ENCODE data around the gene POLR2B.
A peak's percentile ranks its signal among the peaks of the same experiment; 100 is the strongest.

The POLR2B gene

GRCh38 chr4:57078685-57079521, 100.2 kb downstream of the POLR2B start:
- peak in 1 of 3 donors; percentile 20 for DNase-seq
- Histone ChIP-seq H3K27me3 (replicated peaks in 2 of 5; ENCODE audit: control insufficient read depth in 4 of 5, insufficient read depth in 5 of 5, low read length in 4 of 5) (no peaks in the 10 kb centered on the region), H3K9me3 (ENCODE audit: control extremely low read depth in 1 of 5, control insufficient read depth in 4 of 5, insufficient read depth in 2 of 5, low read depth in 1 of 5, low read length in 4 of 5) (no peaks in the 10 kb centered on the region), H3K4me1 (ENCODE audit: control extremely low read depth in 1 of 4, control insufficient read depth in 4 of 4, insufficient read depth in 4 of 4, low read length in 3 of 4) (peaks cover 4 to 22% (median 11%) of the 10 kb centered on the region in 4 experiments), H3K27ac (ENCODE audit: insufficient read depth in 1 of 2, low read depth in 1 of 2, low read length in 2 of 2, poor library complexity in 1 of 2, severe bottlenecking in 2 of 2) (no peak overlapping the region), H3K4me3 (ENCODE audit: control insufficient read depth in 1 of 7, extremely low read depth in 1 of 7, insufficient read depth in 4 of 7, low read depth in 2 of 7, low read length in 6 of 7) (no peak overlapping the region), H3K36me3 (ENCODE audit: control insufficient read depth in 4 of 4, insufficient read depth in 4 of 4, low read length in 3 of 4) (peaks cover 2 to 9% (median 6%) of the 10 kb centered on the region in 4 experiments)
- WGBS (ENCODE audit: insufficient coverage) = 58% methylated on average over 4 of the region's 10 CpGs
- ChIA-PET POLR2A (no interaction called here), CTCF (interaction anchor here (3.7 kb wide), 1 partner anchor 8 kb away, joined by 15 read pairs; no protein-coding TSS in a partner anchor)
